Testis (tissue), 3 donors: ENCODE results near the gene CPAMD8. TPM values are rescaled to one million over a fixed set of nuclear protein-coding genes. Genes with fewer than 3 reads are reported as not detected.
A peak's percentile ranks its signal among the peaks of the same experiment; 100 is the strongest.

Source experiments
- DNase-seq: peaks from one replicate; pipeline ENCODE4 v3.0.0-alpha.2; 2019
- H3K27ac ChIP-seq, 2 donors: fragments of 200-600 bp; sonication (generic); one replicate each; pipeline ENCODE4 v1.5.1; 2019
- H3K27me3 ChIP-seq: fragments of 200-600 bp; sonication (generic); one replicate; pipeline ENCODE4 v1.5.1; 2019
- H3K36me3 ChIP-seq: fragments of 200-600 bp; sonication (generic); one replicate; pipeline ENCODE4 v1.5.1; 2017; ENCODE audit warnings: low read depth; ENCODE audit errors: missing control alignments
- H3K4me1 ChIP-seq: fragments of 200-600 bp; sonication (generic); one replicate; pipeline ENCODE4 v1.5.1; 2019
- H3K4me3 ChIP-seq, 2 donors: fragments of 200-600 bp; sonication (generic); one replicate each; pipeline ENCODE4 v1.5.1; 2017 to 2019
- H3K9me3 ChIP-seq: fragments of 200-600 bp; sonication (generic); one replicate; pipeline ENCODE4 v1.5.1; 2017
- POLR2A ChIP-seq: fragments of 450-650 bp; IDR thresholded peaks from one replicate; pipeline ENCODE4 v1.6.1; 2017; ENCODE audit warnings: antibody characterized with exemption, mild to moderate bottlenecking, moderate library complexity
- WGBS, 2 donors: methylation state at CpG; one replicate each; pipeline ENCODE4 v1.1.5; 2018; 5-methylcytosine and 5-hydroxymethylcytosine counted together
- intact Hi-C: fragments of 100-400 bp; cut with DNase I; formaldehyde crosslinking; loops from one replicate; pipeline ENCODE4 v1.15.1; 2023; ENCODE audit warnings: low total_unique reads
- polyA plus RNA-seq: library from polyadenylated mRNA; stranded (reverse); fragments of 350-450 nt; fragmentation: Illumina TruSeq; extraction: RNeasy Lipid Tissue Mini Kit (QIAGEN cat#74804); gene quantifications from one replicate; pipeline ENCODE4 v1.2.3, GENCODE V29; 2014; ENCODE audit warnings: low read depth, low replicate concordance; ENCODE audit not compliant: insufficient read depth
- total RNA-seq, 2 donors: library from RNA; depleted of rRNA; stranded (reverse); fragments of >200 nt; gene quantifications; one replicate each; pipeline ENCODE4 v1.2.3, GENCODE V29; 2016
- TF ChIP-seq, protein P1 (sequence below), 3 experiments: fragments of 450-650 bp in 2 of 3; fragments of 200-600 bp in 1 of 3; sonication (generic) in 1 of 3; IDR thresholded peaks; one replicate each; pipeline ENCODE4 v1.5.1; 2016 to 2019; ENCODE audit warnings: antibody characterized with exemption in 3 of 3, mild to moderate bottlenecking in 2 of 3, moderate library complexity in 1 of 3

Gene CPAMD8
- total and polyA plus RNA-seq, 3 donors from 2014 or later, result 12.0 to 46.1 (median 30.8) TPM

DNA sequence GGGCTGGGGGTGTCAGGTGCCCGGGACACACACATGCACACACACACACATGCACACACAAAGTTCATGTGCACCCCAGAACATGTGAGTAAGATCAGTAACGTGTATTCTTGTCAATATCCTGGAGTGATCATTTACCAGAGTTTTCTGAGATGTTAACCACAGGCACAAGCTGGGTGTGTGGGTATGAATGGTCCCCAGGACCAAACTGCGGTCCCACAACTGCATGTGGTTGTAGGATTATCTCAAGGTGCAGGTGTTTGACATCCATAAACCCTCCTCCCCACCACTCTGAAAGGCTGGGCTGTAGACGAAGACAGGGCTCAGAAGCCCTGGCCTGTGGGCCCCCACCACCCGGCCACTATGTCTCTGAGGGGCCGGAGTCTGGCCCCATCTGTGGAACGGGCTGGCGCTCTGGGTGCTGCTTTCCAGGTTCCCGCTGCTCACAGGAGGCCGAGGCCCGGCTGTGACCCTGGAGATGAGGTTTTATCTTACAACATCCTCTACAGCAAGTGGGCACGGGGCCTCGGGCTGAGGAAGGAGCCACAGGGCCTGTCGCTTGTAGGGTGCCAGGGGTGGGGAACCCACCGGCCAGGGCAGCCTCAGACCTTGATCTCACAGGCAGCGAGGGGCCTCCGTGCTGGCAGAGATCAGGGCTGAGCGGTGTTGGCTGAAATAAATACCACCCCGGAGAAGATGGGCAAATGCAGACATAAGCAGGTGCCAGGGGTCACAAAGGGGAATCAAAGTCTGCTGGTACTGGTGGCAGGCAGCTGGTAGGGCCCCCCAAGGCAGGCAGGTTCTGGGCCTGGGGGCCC, 133.5 kb downstream of the CPAMD8 start:
- intact Hi-C loops, result no loop called here

DNA sequence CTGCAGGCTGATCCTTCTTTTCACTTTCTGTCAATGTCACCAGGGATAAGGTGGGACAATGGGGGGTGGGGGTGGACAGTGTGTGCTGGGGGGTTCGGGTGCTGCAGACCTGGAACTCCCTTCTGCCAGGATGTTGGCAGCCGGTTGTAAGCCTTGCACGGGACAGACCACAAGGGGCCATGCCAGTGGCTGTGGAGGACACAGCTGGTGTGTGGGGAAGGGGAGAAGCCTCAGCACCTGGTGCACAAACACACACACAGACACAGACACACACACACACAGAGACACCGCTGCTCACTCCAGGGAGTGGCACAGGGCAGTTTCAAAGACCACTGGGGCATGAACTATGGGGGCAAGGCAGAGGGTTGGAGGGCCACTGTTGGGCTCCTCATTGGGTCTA, 134.2 kb downstream of the CPAMD8 start:
- H3K27ac ChIP-seq, result no peak overlapping the region
- intact Hi-C loops, result no loop called here
- H3K9me3 ChIP-seq, result no peaks in the 10 kb centered on the region
- 80 to 86% methylated on average over 1 to 4 of the region's 4 CpGs for WGBS, 2 donors
- H3K27me3 ChIP-seq, result no peaks in the 10 kb centered on the region
- no peak for DNase-seq
- peaks cover 33% of the 10 kb centered on the region for H3K4me1 ChIP-seq
- H3K36me3 ChIP-seq, result no peaks in the 10 kb centered on the region
- TF ChIP-seq, protein P1, sequence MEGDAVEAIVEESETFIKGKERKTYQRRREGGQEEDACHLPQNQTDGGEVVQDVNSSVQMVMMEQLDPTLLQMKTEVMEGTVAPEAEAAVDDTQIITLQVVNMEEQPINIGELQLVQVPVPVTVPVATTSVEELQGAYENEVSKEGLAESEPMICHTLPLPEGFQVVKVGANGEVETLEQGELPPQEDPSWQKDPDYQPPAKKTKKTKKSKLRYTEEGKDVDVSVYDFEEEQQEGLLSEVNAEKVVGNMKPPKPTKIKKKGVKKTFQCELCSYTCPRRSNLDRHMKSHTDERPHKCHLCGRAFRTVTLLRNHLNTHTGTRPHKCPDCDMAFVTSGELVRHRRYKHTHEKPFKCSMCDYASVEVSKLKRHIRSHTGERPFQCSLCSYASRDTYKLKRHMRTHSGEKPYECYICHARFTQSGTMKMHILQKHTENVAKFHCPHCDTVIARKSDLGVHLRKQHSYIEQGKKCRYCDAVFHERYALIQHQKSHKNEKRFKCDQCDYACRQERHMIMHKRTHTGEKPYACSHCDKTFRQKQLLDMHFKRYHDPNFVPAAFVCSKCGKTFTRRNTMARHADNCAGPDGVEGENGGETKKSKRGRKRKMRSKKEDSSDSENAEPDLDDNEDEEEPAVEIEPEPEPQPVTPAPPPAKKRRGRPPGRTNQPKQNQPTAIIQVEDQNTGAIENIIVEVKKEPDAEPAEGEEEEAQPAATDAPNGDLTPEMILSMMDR (IDR thresholded peaks at IDR 0.05), result no peak
- TF ChIP-seq POLR2A, result no peak
- H3K4me3 ChIP-seq, result no peak overlapping the region

More for the DNA sequence above, 133.5 kb downstream of the CPAMD8 start:
- WGBS, 2 donors, result 63 to 87% methylated on average over 7 to 19 of the region's 19 CpGs
- TF ChIP-seq, protein P1 (IDR thresholded peaks at IDR 0.05), result no peak
- TF ChIP-seq POLR2A, result no peak
- Histone ChIP-seq H3K27me3 (no peaks in the 10 kb centered on the region), H3K4me1 (peaks cover 29% of the 10 kb centered on the region), H3K36me3 (no peaks in the 10 kb centered on the region), H3K9me3 (no peaks in the 10 kb centered on the region), H3K27ac (peak overlapping the region; percentile 23 to 32), H3K4me3 (no peak overlapping the region)
- no peak for DNase-seq

DNA sequence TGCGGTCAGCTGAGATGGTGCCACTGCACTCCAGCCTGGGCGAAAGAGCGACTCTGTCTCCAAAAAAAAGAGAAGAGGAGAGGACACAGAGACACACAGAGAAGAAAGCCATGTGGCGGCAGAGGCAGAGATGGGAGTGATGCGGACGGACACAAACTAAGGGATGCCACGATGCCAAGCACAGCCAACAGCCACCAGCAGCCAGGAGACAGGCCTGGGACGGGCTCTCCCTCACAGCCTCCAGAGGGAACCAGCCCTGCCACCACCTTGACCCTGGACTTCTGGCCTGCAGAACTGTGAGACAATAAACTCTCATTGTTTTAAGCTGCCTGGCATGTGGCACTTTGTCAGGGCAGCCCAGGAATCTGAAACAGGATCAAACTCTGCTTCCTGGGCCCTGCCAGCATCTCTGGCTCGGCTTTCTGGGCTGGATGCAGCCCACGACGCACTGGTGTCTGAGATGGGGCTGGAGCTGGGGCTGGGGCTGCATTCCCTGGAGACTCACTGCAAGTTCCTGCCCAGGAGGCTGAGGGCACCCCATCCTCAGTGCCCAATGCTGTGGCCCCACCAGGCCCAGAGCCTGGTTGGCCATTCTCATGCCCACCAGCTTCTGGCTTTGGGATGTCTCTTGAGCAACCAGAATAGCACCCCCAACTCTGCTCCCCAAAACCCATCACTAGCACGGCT, 134.8 kb downstream of the CPAMD8 start:
- DNase-seq, result peak; percentile 78
- H3K9me3 ChIP-seq, result no peaks in the 10 kb centered on the region
- H3K4me3 ChIP-seq, result no peak overlapping the region
- intact Hi-C loops, result no loop called here
- H3K4me1 ChIP-seq, result peaks cover 37% of the 10 kb centered on the region
- 72 to 80% methylated on average over 9 to 12 of the region's 12 CpGs for WGBS, 2 donors
- H3K27me3 ChIP-seq, result no peaks in the 10 kb centered on the region
- no peak for TF ChIP-seq POLR2A
- TF ChIP-seq, protein P1 (IDR thresholded peaks at IDR 0.05), result no peak
- H3K36me3 ChIP-seq, result no peaks in the 10 kb centered on the region
- H3K27ac ChIP-seq, result no peak overlapping the region

DNA sequence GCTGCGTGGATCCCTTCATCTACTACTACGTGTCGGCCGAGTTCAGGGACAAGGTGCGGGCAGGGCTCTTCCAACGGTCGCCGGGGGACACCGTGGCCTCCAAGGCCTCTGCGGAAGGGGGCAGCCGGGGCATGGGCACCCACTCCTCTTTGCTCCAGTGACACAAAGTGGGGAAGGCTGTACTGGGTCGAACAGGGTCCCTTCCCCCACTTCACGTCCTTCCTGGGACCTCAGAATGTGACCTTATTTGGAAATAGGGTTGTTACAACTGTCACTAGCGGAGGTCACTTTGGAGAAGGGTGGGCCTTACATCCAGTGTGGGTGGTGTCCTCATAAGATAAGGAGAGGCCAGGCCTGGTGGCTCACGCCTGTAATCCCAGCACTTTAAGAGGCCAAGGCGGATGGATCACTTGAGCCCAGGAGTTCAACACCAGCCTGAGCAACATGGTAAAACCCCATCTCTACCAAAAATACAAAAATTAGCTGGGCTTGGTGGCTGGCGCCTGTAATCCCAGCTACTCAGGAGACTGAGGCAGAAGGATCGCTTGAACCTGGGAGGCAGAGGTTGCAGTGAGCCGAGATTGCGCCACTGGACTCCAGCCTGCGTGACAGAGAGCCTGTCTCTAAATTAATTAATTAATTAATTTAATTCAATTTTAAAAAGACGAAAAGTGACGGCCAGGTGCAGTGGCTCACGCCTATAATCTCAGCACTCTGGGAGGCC, 136.0 kb downstream of the CPAMD8 start:
- peaks cover 41% of the 10 kb centered on the region for H3K4me1 ChIP-seq
- no peak overlapping the region for H3K4me3 ChIP-seq
- no peaks in the 10 kb centered on the region for H3K27me3 ChIP-seq
- TF ChIP-seq POLR2A, result no peak
- TF ChIP-seq, protein P1 (IDR thresholded peaks at IDR 0.05), result no peak
- no peak for DNase-seq
- 89 to 94% methylated on average over 14 to 24 of the region's 24 CpGs for WGBS, 2 donors
- no peaks in the 10 kb centered on the region for H3K9me3 ChIP-seq
- intact Hi-C loops, result no loop called here
- no peaks in the 10 kb centered on the region for H3K36me3 ChIP-seq
- no peak overlapping the region for H3K27ac ChIP-seq
